SU-DHL-6 (cell line): ENCODE data around the gene PATZ1.

Source experiments
- H2AFZ ChIP-seq: fragments of 200-600 bp; sonication (generic); 2 replicates; pipeline ENCODE4 v1.6.1; 2014; ENCODE audit warnings: low read depth, mild to moderate bottlenecking, moderate library complexity, mixed read lengths, antibody characterized with exemption, low read length; ENCODE audit not compliant: severe bottlenecking
- H3F3A ChIP-seq: fragments of 200-600 bp; shearing (Covaris generic); 2 replicates; pipeline ENCODE4 v1.6.0; 2016; ENCODE audit warnings: antibody characterized with exemption, mild to moderate bottlenecking; ENCODE audit not compliant: insufficient read depth
- H3K27ac ChIP-seq: fragments of 200-600 bp; sonication (generic); 2 replicates; pipeline ENCODE4 v1.5.1; 2016; ENCODE audit warnings: low read depth, mild to moderate bottlenecking, low read length, moderate library complexity, mixed read lengths
- H3K27me3 ChIP-seq: fragments of 200-600 bp; sonication (generic), shearing (Covaris generic); 2 replicates; pipeline ENCODE4 v1.6.0; 2014; ENCODE audit warnings: mild to moderate bottlenecking, low read length
- H3K36me3 ChIP-seq: fragments of 200-600 bp; sonication (generic); 2 replicates; pipeline ENCODE4 v1.6.1; 2014; ENCODE audit warnings: mild to moderate bottlenecking, low read length, mixed read lengths
- H3K4me2 ChIP-seq: fragments of 300-600, 200-600 bp; shearing (Covaris generic), sonication (generic); 2 replicates; pipeline ENCODE4 v1.6.0; 2014; ENCODE audit warnings: low read length, low read depth, mild to moderate bottlenecking; ENCODE audit not compliant: poor library complexity, severe bottlenecking
- H3K4me3 ChIP-seq: fragments of 200-600 bp; sonication (generic); 2 replicates; pipeline ENCODE4 v1.5.1; 2014; ENCODE audit warnings: antibody characterized with exemption, low read length, mild to moderate bottlenecking, mixed read lengths; ENCODE audit not compliant: insufficient read depth, poor library complexity, severe bottlenecking
- H3K79me2 ChIP-seq: fragments of 200-600 bp; sonication (generic); 2 replicates; pipeline ENCODE4 v1.6.1; 2014; ENCODE audit warnings: mild to moderate bottlenecking, low read length, moderate library complexity; ENCODE audit not compliant: insufficient read depth
- H3K9ac ChIP-seq: fragments of 200-600 bp; sonication (generic); 2 replicates; pipeline ENCODE4 v1.7.0; 2014; ENCODE audit warnings: mild to moderate bottlenecking, low read length
- H3K9me2 ChIP-seq: fragments of 200-600 bp; sonication (generic); replicated peaks from 2 replicates; pipeline ENCODE4 v1.6.1; 2014; ENCODE audit warnings: low read length; ENCODE audit not compliant: insufficient read depth
- H3K9me3 ChIP-seq: fragments of 200-600 bp; sonication (generic); 2 replicates; pipeline ENCODE4 v1.6.1; 2014; ENCODE audit warnings: low read length, mixed read lengths; ENCODE audit not compliant: insufficient read depth
- H4K20me1 ChIP-seq: fragments of 200-600 bp; sonication (generic); 2 replicates; pipeline ENCODE4 v1.6.1; 2014; ENCODE audit warnings: low read depth, mild to moderate bottlenecking, antibody characterized with exemption, low read length, moderate library complexity, mixed read lengths
- CTCF ChIP-seq: fragments of 200-600 bp; sonication (generic); IDR thresholded peaks from one replicate; pipeline ENCODE4 v1.5.1; 2017; ENCODE audit warnings: antibody characterized with exemption, mild to moderate bottlenecking, low read length, moderate library complexity; ENCODE audit not compliant: insufficient read depth, poor library complexity, severe bottlenecking
- EZH2phosphoT487 ChIP-seq: fragments of 200-600 bp; sonication (generic), shearing (Covaris generic); conservative IDR thresholded peaks from 2 replicates; pipeline ENCODE4 v1.6.1; 2018; ENCODE audit warnings: mild to moderate bottlenecking, antibody characterized with exemption, low read length, moderate library complexity, mixed read lengths

Gene PATZ1

GRCh38 chr22:31340765-31341247 lies 5.3 kb downstream of the PATZ1 start:
- no peaks in the 10 kb centered on the region for H3K9me3 ChIP-seq
- H3K27me3 ChIP-seq: no peaks in the 10 kb centered on the region
- H4K20me1 ChIP-seq: no peaks in the 10 kb centered on the region
- no peak overlapping the region for H3K4me3 ChIP-seq
- H3F3A ChIP-seq: 0 out of 2 replicates have a peak, but pooled peaks cover 10% of the 10 kb centered on the region
- no peak overlapping the region for H3K27ac ChIP-seq
- peaks cover 56% of the 10 kb centered on the region for H3K79me2 ChIP-seq
- no peak overlapping the region for H3K4me2 ChIP-seq
- no peak for TF ChIP-seq CTCF
- TF ChIP-seq EZH2phosphoT487: no peak
- no peak overlapping the region for H3K9ac ChIP-seq
- no peak overlapping the region for H2AFZ ChIP-seq
- no peaks in the 10 kb centered on the region for H3K36me3 ChIP-seq
- H3K9me2 ChIP-seq: no peaks in the 10 kb centered on the region

DNA sequence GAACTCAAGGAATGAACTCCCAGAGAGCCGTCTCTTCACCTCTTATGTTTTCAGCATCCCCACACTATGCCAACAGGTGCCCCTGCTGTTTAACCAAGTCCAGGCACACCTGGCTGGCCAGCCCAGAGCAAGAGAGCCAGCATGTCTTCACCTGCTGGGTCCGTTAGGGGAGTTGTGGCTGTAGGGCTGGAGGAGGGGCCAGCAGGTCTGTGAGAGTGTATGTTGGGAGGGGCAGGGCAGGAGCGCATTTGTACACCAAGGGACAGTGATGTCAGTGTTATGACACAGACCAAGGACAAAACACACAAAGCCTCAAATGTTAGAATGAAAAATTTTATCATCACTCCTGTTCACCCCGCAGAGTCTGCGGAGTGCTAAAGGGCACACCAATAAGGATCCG lies 5.8 kb downstream of the PATZ1 start:
- Histone ChIP-seq H3K9ac (no peak overlapping the region), H4K20me1 (no peaks in the 10 kb centered on the region), H3K4me2 (no peak overlapping the region), H3K9me3 (no peaks in the 10 kb centered on the region), H3K27ac (no peak overlapping the region), H3K4me3 (no peak overlapping the region), H3K27me3 (no peaks in the 10 kb centered on the region), H3K9me2 (no peaks in the 10 kb centered on the region), H3K79me2 (peaks cover 58% of the 10 kb centered on the region), H3K36me3 (peaks cover 1% of the 10 kb centered on the region; the same call in 1 of the 2 replicates), H2AFZ (no peak overlapping the region), H3F3A (0 out of 2 replicates have a peak, but pooled peaks cover 10% of the 10 kb centered on the region)
- TF ChIP-seq EZH2phosphoT487 (no peak), CTCF (no peak)

DNA sequence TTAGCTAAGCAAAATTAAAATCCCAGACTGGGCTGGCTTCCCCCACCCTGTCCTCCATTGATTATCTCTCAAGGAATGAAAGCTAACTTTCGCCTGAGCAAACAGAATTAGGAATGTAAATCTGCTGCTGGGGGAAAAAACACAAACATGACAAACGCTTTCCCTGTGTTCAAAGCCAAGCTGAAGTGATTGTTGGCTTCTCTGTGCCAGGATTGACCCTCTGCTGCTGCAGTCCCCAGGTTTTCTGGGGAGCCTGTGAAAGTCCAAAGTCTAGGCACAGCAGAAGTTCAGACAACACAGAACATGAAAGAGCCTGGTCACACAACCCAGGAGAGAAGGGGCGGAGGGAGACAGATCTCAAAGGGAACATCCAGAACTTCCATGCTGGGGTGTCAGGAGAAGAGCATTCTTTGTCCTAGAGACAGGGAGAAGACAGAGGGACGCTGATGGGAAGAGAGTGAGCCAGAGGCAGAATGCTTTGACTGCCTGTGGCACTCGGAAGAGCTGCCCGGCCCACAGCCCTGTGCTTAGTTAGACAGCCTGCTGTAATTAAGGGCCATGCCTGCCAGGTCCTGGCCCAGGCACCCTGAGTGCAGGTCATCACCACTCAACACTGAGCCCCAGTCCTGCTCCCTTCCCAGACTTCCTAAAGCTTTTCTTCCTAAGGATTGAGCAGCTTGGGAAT lies 6.9 kb downstream of the PATZ1 start:
- Histone ChIP-seq H3K4me3 (no peak overlapping the region), H3F3A (0 out of 2 replicates have a peak, but pooled peaks cover 10% of the 10 kb centered on the region), H2AFZ (no peak overlapping the region), H3K36me3 (peaks cover 5% of the 10 kb centered on the region), H3K4me2 (no peak overlapping the region), H3K79me2 (peaks cover 47% of the 10 kb centered on the region), H3K9me2 (no peaks in the 10 kb centered on the region), H3K9ac (no peak overlapping the region), H3K27me3 (no peaks in the 10 kb centered on the region), H4K20me1 (no peaks in the 10 kb centered on the region), H3K9me3 (no peaks in the 10 kb centered on the region), H3K27ac (no peak overlapping the region)
- TF ChIP-seq CTCF (no peak), EZH2phosphoT487 (no peak)
